Cardiac muscle cell (in vitro differentiated cells and primary cell): ENCODE data around the gene LTN1. TPM values are rescaled to one million over a fixed set of nuclear protein-coding genes. Genes with fewer than 3 reads are reported as not detected.
A peak's percentile ranks its signal among the peaks of the same experiment; 100 is the strongest.

Experiments
- DNase-seq, 2 donors: peaks; one replicate each; pipeline versions ENCODE4 v3.0.0 to v3.0.0-alpha.2; 2010 to 2017; ENCODE audit warnings: low read depth in 1 of 2, low spot score in 1 of 2
- H3K27ac ChIP-seq: fragments of 200-600 bp; sonication (generic); 2 replicates; pipeline ENCODE4 v1.5.1; 2016
- H3K27me3 ChIP-seq: fragments of 200-600 bp; sonication (generic); 2 replicates; pipeline ENCODE4 v1.6.0; 2016; ENCODE audit warnings: control low read depth
- H3K36me3 ChIP-seq: fragments of 200-600 bp; sonication (generic); 2 replicates; pipeline ENCODE4 v1.5.1; 2016; ENCODE audit warnings: control low read depth
- H3K4me1 ChIP-seq: fragments of 200-600 bp; sonication (generic); 2 replicates; pipeline ENCODE4 v1.8.1; 2017; ENCODE audit warnings: low read depth, mild to moderate bottlenecking, mixed run types
- H3K4me3 ChIP-seq: fragments of 200-600 bp; sonication (generic); 2 replicates; pipeline ENCODE4 v1.5.1; 2016; ENCODE audit warnings: mild to moderate bottlenecking
- H3K9me3 ChIP-seq: fragments of 200-600 bp; sonication (generic); 2 replicates; pipeline ENCODE4 v1.5.1; 2017; ENCODE audit warnings: low read depth, mild to moderate bottlenecking, control low read depth
- CTCF ChIP-seq: IDR thresholded peaks from 2 replicates; pipeline ENCODE4 v1.5.1; 2012; ENCODE audit warnings: low read depth, mild to moderate bottlenecking, low read length
- polyA plus RNA-seq: library from polyadenylated mRNA; unstranded; fragments of >200 nt; fragmentation: Nextera tagmentation; extraction: Ambion mirVana; gene quantifications from 2 replicates; pipeline ENCODE4 v1.2.1, GENCODE V29; 2016
- total RNA-seq: library from RNA; depleted of rRNA; stranded (reverse); fragments of >200 nt; gene quantifications from 2 replicates; pipeline ENCODE4 v1.2.3, GENCODE V29; 2016

The LTN1 gene
- total and polyA plus RNA-seq, 2 experiments from 2014 or later, result 10.7 to 16.9 TPM

- Histone ChIP-seq H3K4me1 (no peaks in the 10 kb centered on the region), H3K36me3 (peaks cover 50% of the 10 kb centered on the region), H3K27ac (no peak overlapping the region), H3K4me3 (no peak overlapping the region), H3K27me3 (no peaks in the 10 kb centered on the region), H3K9me3 (no peaks in the 10 kb centered on the region)
- no peak for DNase-seq
- no peak for TF ChIP-seq CTCF
Observed at GRCh38 chr21:28953247-28953646, 39.4 kb downstream of the LTN1 start.

DNA sequence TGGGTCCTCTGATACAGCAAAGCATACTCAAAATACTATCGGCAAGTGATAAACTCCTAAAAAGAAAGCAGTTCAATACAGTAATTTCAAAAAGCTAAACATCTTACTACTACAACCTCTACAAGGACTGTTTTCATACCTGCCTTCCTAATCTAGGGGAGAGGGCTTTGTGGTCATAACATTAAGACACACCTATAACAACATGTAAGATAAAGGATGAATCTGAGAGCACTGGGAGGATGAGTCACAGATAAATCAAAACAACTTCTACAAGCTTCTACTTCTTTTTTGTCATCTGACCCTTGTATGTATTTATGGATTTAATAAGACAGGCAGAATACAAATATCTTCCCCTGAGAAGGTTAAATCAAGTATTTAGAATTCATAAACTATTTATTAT, 40.0 kb downstream of the LTN1 start:
- DNase-seq, result no peak
- peaks cover 46% of the 10 kb centered on the region for H3K36me3 ChIP-seq
- no peak overlapping the region for H3K27ac ChIP-seq
- H3K27me3 ChIP-seq, result no peaks in the 10 kb centered on the region
- H3K9me3 ChIP-seq, result no peaks in the 10 kb centered on the region
- no peak overlapping the region for H3K4me3 ChIP-seq
- TF ChIP-seq CTCF, result no peak
- H3K4me1 ChIP-seq, result no peaks in the 10 kb centered on the region

DNA sequence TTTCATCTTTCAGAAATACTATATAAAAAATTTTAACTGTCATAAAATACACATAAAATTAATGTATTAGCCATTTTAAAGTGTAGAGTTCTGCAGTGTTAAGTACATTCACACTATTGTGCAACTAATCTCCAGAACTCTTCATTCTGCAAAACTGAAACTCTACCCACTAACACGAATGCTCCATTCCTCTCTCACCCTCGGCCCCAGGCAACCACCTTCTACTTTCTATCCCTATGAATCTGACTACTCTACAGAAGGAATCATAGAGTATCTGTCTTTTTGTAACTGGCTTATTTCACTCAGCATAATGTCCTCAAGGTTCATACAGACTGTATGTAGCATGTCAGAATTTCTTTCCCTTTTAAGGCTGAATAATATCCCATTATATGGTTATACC, 43.4 kb downstream of the LTN1 start:
- H3K9me3 ChIP-seq, result no peaks in the 10 kb centered on the region
- H3K36me3 ChIP-seq, result peaks cover 56% of the 10 kb centered on the region
- H3K27ac ChIP-seq, result no peak overlapping the region
- no peak for DNase-seq
- no peaks in the 10 kb centered on the region for H3K4me1 ChIP-seq
- no peaks in the 10 kb centered on the region for H3K27me3 ChIP-seq
- no peak for TF ChIP-seq CTCF
- H3K4me3 ChIP-seq, result no peak overlapping the region

- Histone ChIP-seq H3K27ac (no peak overlapping the region), H3K36me3 (peaks cover 40% of the 10 kb centered on the region), H3K9me3 (no peaks in the 10 kb centered on the region), H3K4me3 (no peak overlapping the region), H3K27me3 (no peaks in the 10 kb centered on the region), H3K4me1 (no peaks in the 10 kb centered on the region)
- DNase-seq, result peak in 1 of 2 donors; percentile 47
- TF ChIP-seq CTCF, result no peak
Observed at GRCh38 chr21:28944296-28944695, 48.4 kb downstream of the LTN1 start.

DNA sequence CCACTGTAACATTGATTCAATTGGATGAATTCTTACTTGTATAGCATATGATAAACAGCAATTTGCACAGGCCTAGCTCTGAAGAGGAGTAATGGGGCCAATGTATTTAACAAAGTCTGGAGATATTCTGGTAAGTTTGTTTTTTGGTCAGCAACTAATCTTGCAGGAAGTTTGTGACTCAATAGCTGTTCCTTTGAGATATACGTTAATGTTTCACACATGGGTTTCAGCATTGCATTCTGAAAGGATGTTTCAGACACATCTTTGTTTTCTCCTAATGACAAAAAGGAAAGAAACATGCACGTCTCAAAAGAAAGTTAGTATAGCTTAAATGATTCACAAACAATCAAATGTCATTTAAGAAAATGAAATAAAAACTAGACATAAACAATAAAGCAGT, 49.0 kb downstream of the LTN1 start:
- peak in 1 of 2 donors; percentile 77 for DNase-seq
- Histone ChIP-seq H3K27me3 (no peaks in the 10 kb centered on the region), H3K36me3 (peaks cover 40% of the 10 kb centered on the region), H3K27ac (no peak overlapping the region), H3K9me3 (no peaks in the 10 kb centered on the region), H3K4me3 (no peak overlapping the region), H3K4me1 (no peaks in the 10 kb centered on the region)
- TF ChIP-seq CTCF, result no peak

DNA sequence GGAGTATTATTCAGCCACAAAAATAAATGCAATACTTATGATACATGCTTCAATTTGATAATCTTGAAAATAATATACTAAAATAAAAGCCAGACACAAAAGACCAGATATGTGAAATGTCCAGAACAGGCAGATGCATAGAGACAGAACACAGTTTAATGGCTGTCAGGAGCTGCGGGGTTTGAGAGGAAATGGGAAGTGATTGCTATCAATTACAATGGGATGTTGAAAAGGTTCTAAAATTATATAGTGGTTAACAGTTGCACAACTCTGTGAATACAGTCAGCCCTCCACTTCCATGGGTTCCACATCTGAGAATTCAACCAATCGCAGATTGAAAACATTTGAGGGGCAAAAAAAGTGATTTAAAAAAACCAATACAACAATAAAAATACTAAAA, 54.0 kb downstream of the LTN1 start:
- DNase-seq, result no peak
- no peak overlapping the region for H3K4me3 ChIP-seq
- H3K27me3 ChIP-seq, result no peaks in the 10 kb centered on the region
- H3K9me3 ChIP-seq, result no peaks in the 10 kb centered on the region
- H3K27ac ChIP-seq, result no peak overlapping the region
- no peaks in the 10 kb centered on the region for H3K4me1 ChIP-seq
- H3K36me3 ChIP-seq, result peaks cover 29% of the 10 kb centered on the region
- no peak for TF ChIP-seq CTCF
